HCT116 (cell line): ENCODE measurements around the gene INPP5B. TPM values are rescaled to one million over a fixed set of nuclear protein-coding genes. Genes with fewer than 3 reads are reported as not detected.

Experiments used
- ATAC-seq: fragments of 200-7000 bp; cut with Tn5 transposase; 2 replicates; pipeline ENCODE4 v1.9.1; 2020; ENCODE audit warnings: mild to moderate bottlenecking, moderate library complexity
- BruUV-seq: library from RNA; stranded (reverse); fragments of 400-500 nt; replicated peaks from 2 replicates; lab custom pipeline; 2021; lab: Mats Ljungman, UMichigan
- CTCF ChIA-PET: fragments of 300-600 bp; sonication (Branson Sonifier 250); formaldehyde crosslinking; loops from one replicate; lab custom pipeline; 2021; ENCODE audit warnings: antibody characterized with exemption; lab: Charles Lee
- POLR2A ChIA-PET: fragments of 300-600, 350-600 bp; sonication (Branson Sonifier 250); formaldehyde crosslinking; loops from one replicate; lab custom pipeline; 2021; ENCODE audit warnings: antibody characterized with exemption; lab: Charles Lee
- RAD21 ChIA-PET, 2 experiments: fragments of 300-600 bp; sonication (Branson Sonifier 250); formaldehyde crosslinking; loops; one replicate each; lab custom pipeline; 2023; ENCODE audit warnings: low total read pairs in 2 of 2; ENCODE audit not compliant: uncharacterized antibody in 2 of 2, unreplicated experiment in 2 of 2, low non-redundant PET in 1 of 2; lab: Charles Lee
- DNase-seq: peaks from one replicate; pipeline ENCODE4 v3.0.0-alpha.2; 2010; ENCODE audit warnings: low read depth, low spot score
- H2AFZ ChIP-seq: fragments of 200-600 bp; shearing (Covaris generic), sonication (generic); 2 replicates; pipeline ENCODE4 v1.6.1; 2017; ENCODE audit warnings: low read depth, mixed run types, mixed read lengths, antibody characterized with exemption, low read length; ENCODE audit not compliant: poor library complexity, severe bottlenecking
- H3K27ac ChIP-seq: 2 replicates; pipeline ENCODE4 v1.5.1; 2012; ENCODE audit warnings: low read depth, low read length
- H3K27me3 ChIP-seq: fragments of 200-600 bp; sonication (generic); 2 replicates; pipeline ENCODE4 v1.6.1; 2016; ENCODE audit warnings: mixed run types, low read length, mixed read lengths; ENCODE audit not compliant: insufficient read depth
- H3K36me3 ChIP-seq, 2 experiments: fragments of 200-500 bp in 1 of 2; fragments of 200-600 bp in 1 of 2; sonication (Bioruptor generic) in 1 of 2; sonication (generic) in 1 of 2; 2 replicates each; pipeline versions ENCODE4 v1.5.1 to v1.6.1; 2014 to 2016; ENCODE audit warnings: low read length in 2 of 2, inconsistent platforms in 1 of 2, mixed read lengths in 1 of 2, mixed run types in 1 of 2; ENCODE audit not compliant: insufficient read depth in 2 of 2, control insufficient read depth in 1 of 2
- H3K4me1 ChIP-seq, 2 experiments: fragments of 200-600 bp in 1 of 2; sonication (generic) in 1 of 2; 2 replicates each; pipeline versions ENCODE4 v1.5.1 to v1.6.1; 2012 to 2017; ENCODE audit warnings: low read length in 2 of 2, inconsistent platforms in 1 of 2, mild to moderate bottlenecking in 1 of 2, mixed read lengths in 1 of 2, mixed run types in 1 of 2, moderate library complexity in 1 of 2; ENCODE audit not compliant: insufficient read depth in 2 of 2, control insufficient read depth in 1 of 2
- H3K4me2 ChIP-seq: fragments of 200-600 bp; sonication (generic); 2 replicates; pipeline ENCODE4 v1.6.1; 2017; ENCODE audit warnings: mixed run types, low read length, mixed read lengths
- H3K4me3 ChIP-seq, 2 experiments: fragments of 200-600 bp in 1 of 2; sonication (generic) in 1 of 2; replicated peaks in 1 of 2; 2 replicates each; pipeline ENCODE4 v1.5.1; 2011 to 2016; ENCODE audit warnings: low read length in 2 of 2, control low read depth in 1 of 2, low read depth in 1 of 2, mild to moderate bottlenecking in 1 of 2, mixed read lengths in 1 of 2, mixed run types in 1 of 2
- H3K79me2 ChIP-seq: fragments of 200-600 bp; sonication (generic); 2 replicates; pipeline ENCODE4 v1.6.1; 2017; ENCODE audit warnings: mild to moderate bottlenecking, mixed run types, low read length, moderate library complexity, mixed read lengths; ENCODE audit not compliant: insufficient read depth
- H3K9ac ChIP-seq: fragments of 200-600 bp; sonication (generic); 2 replicates; pipeline ENCODE4 v1.6.1; 2016; ENCODE audit warnings: low read length, mixed read lengths
- H3K9me2 ChIP-seq: fragments of 200-600 bp; sonication (generic), shearing (Covaris generic); 2 replicates; pipeline ENCODE4 v1.6.1; 2017; ENCODE audit warnings: mixed run types, mild to moderate bottlenecking, moderate library complexity; ENCODE audit not compliant: insufficient read depth
- H3K9me3 ChIP-seq, 2 experiments: fragments of 200-500 bp in 1 of 2; fragments of 200-600 bp in 1 of 2; sonication (Bioruptor generic) in 1 of 2; sonication (generic) in 1 of 2; 2 replicates each; pipeline ENCODE4 v1.6.1; 2014 to 2017; ENCODE audit warnings: low read length in 2 of 2, mixed read lengths in 2 of 2, inconsistent platforms in 1 of 2, low read depth in 1 of 2, mild to moderate bottlenecking in 1 of 2, mixed run types in 1 of 2, moderate library complexity in 1 of 2; ENCODE audit not compliant: control insufficient read depth in 1 of 2, insufficient read depth in 1 of 2
- H4K20me1 ChIP-seq: fragments of 200-600 bp; sonication (generic), shearing (Covaris generic); 2 replicates; pipeline ENCODE4 v1.6.1; 2017; ENCODE audit warnings: mixed run types, mild to moderate bottlenecking, moderate library complexity; ENCODE audit not compliant: insufficient read depth
- ATF3 ChIP-seq: IDR thresholded peaks from 2 replicates; pipeline ENCODE4 v1.6.1; 2012
- CBX3 ChIP-seq: IDR thresholded peaks from 2 replicates; pipeline ENCODE4 v1.6.1; 2012; ENCODE audit warnings: low read depth
- CEBPB ChIP-seq: IDR thresholded peaks from 2 replicates; pipeline ENCODE4 v1.6.1; 2012; ENCODE audit warnings: low read depth
- CTCF ChIP-seq, 3 experiments: fragments of 200-600 bp in 1 of 3; sonication (generic) in 1 of 3; IDR thresholded peaks in 2 of 3; conservative IDR thresholded peaks in 1 of 3; 2 replicates each; pipeline ENCODE4 v1.5.1; 2012 to 2017; ENCODE audit warnings: low read depth in 2 of 3, low read length in 2 of 3, antibody characterized with exemption in 1 of 3, borderline replicate concordance in 1 of 3, control low read depth in 1 of 3, mild to moderate bottlenecking in 1 of 3, mixed read lengths in 1 of 3, mixed run types in 1 of 3, moderate library complexity in 1 of 3; ENCODE audit not compliant: insufficient read depth in 1 of 3
- EGR1 ChIP-seq: IDR thresholded peaks from 2 replicates; pipeline ENCODE4 v1.6.1; 2012; ENCODE audit warnings: low read depth
- ELF1 ChIP-seq: IDR thresholded peaks from 2 replicates; pipeline ENCODE4 v1.6.1; 2012; ENCODE audit warnings: low read depth, borderline replicate concordance
- EZH2phosphoT487 ChIP-seq: fragments of 200-600 bp; IDR thresholded peaks from 2 replicates; pipeline ENCODE4 v1.6.1; 2018; ENCODE audit warnings: antibody characterized with exemption, borderline replicate concordance
- FOSL1 ChIP-seq: IDR thresholded peaks from 2 replicates; pipeline ENCODE4 v1.6.1; 2012; ENCODE audit warnings: low read depth
- JUND ChIP-seq: IDR thresholded peaks from 2 replicates; pipeline ENCODE4 v1.6.1; 2012
- POLR2A ChIP-seq: IDR thresholded peaks from 2 replicates; pipeline ENCODE4 v1.7.0; 2011; ENCODE audit warnings: borderline replicate concordance; ENCODE audit not compliant: insufficient read depth, insufficient read length; ENCODE audit errors: extremely low read depth
- POLR2AphosphoS5 ChIP-seq: IDR thresholded peaks from 2 replicates; pipeline ENCODE4 v1.6.1; 2011; ENCODE audit warnings: mild to moderate bottlenecking, low read depth, low read length, moderate library complexity
- RAD21 ChIP-seq: IDR thresholded peaks from 2 replicates; pipeline ENCODE4 v1.6.1; 2012; ENCODE audit warnings: low read depth, mild to moderate bottlenecking
- SIN3A ChIP-seq: IDR thresholded peaks from 2 replicates; pipeline ENCODE4 v1.6.1; 2012; ENCODE audit warnings: low read depth
- SP1 ChIP-seq: IDR thresholded peaks from 2 replicates; pipeline ENCODE4 v1.6.1; 2012; ENCODE audit warnings: low read depth
- SRF ChIP-seq: IDR thresholded peaks from 2 replicates; pipeline ENCODE4 v1.6.1; 2012; ENCODE audit warnings: low read depth
- TCF7L2 ChIP-seq: IDR thresholded peaks from 2 replicates; pipeline ENCODE4 v1.7.0; 2011; ENCODE audit warnings: borderline replicate concordance, inconsistent platforms; ENCODE audit not compliant: insufficient read depth, insufficient read length; ENCODE audit errors: extremely low read depth
- YY1 ChIP-seq: IDR thresholded peaks from 2 replicates; pipeline ENCODE4 v1.6.1; 2011; ENCODE audit warnings: low read length, low read depth, moderate library complexity, mild to moderate bottlenecking; ENCODE audit not compliant: insufficient replicate concordance; ENCODE audit errors: extremely low read depth
- ZFX ChIP-seq: fragments of 450-650 bp; IDR thresholded peaks from 2 replicates; pipeline ENCODE4 v1.6.1; 2017
- ZNF274 ChIP-seq: fragments of 200-500 bp; sonication (Bioruptor generic); IDR thresholded peaks from 2 replicates; pipeline ENCODE4 v1.6.1; 2014; ENCODE audit warnings: mild to moderate bottlenecking, low read depth, low read length, inconsistent platforms
- intact Hi-C: fragments of 100-400 bp; cut with micrococcal nuclease; formaldehyde crosslinking; loops from 2 replicates; pipeline ENCODE4 v1.10.0; 2022
- total RNA-seq: library from RNA; stranded (reverse); gene quantifications from one replicate; pipeline ENCODE4 v1.2.1, GENCODE V29; 2021; ENCODE audit not compliant: unreplicated experiment
- TF ChIP-seq, protein P1 (sequence below): IDR thresholded peaks from 2 replicates; pipeline ENCODE4 v1.6.1; 2012
- TF ChIP-seq, protein P2 (sequence below): IDR thresholded peaks from 2 replicates; pipeline ENCODE4 v1.6.1; 2012; ENCODE audit warnings: low read depth

Gene INPP5B
- total RNA-seq, 1 experiment from 2014 or later = 20.8 TPM

GRCh38 chr1:37811027-37811655 lies 135.7 kb downstream of the INPP5B start:
- CTCF ChIA-PET = interaction anchor here (0.5 to 1.1 kb wide), 2 partner anchors 65 to 121 kb away, joined by 3 read pairs; a partner anchor contains a TSS
- Histone ChIP-seq H3K9me2 (no peaks in the 10 kb centered on the region), H3K4me1 (peaks cover 16 to 37% of the 10 kb centered on the region in 2 experiments), H3K27me3 (no peaks in the 10 kb centered on the region), H2AFZ (no peak overlapping the region), H3K9ac (no peak overlapping the region), H3K27ac (no peak overlapping the region; the same call in 1 of the 2 replicates), H3K4me2 (no peak overlapping the region), H3K79me2 (peaks cover 39% of the 10 kb centered on the region), H3K9me3 (no peaks in the 10 kb centered on the region), H3K4me3 (no peak overlapping the region), H3K36me3 (peaks cover 9 to 15% of the 10 kb centered on the region in 2 experiments; a peak in 3 of 4 replicates), H4K20me1 (peaks cover 10% of the 10 kb centered on the region; the same call in 1 of the 2 replicates)
- DNase-seq (peak; percentile 73), ATAC-seq (peak; percentile 49)
- POLR2A ChIA-PET = no interaction called here
- intact Hi-C loops = loop anchor here (1.0 to 5.0 kb wide), 2 partner anchors 48 to 166 kb away; partner anchors contain the start of gene MTF1
- BruUV-seq = no TSS peak
- RAD21 ChIA-PET = no interaction called here
- TF ChIP-seq RAD21 = peak; percentile 60
- no peak for TF ChIP-seq SP1
- 0 out of 2 replicates have a peak, but pooled peaks have one; percentile 2 for TF ChIP-seq CEBPB
- no peak for TF ChIP-seq ZFX
- no peak for TF ChIP-seq SRF
- TF ChIP-seq EGR1 = no peak
- no peak for TF ChIP-seq ZNF274
- no peak for TF ChIP-seq POLR2A
- no peak for TF ChIP-seq YY1
- no peak for TF ChIP-seq JUND
- TF ChIP-seq EZH2phosphoT487 = no peak
- no peak for TF ChIP-seq TCF7L2
- TF ChIP-seq, protein P1, sequence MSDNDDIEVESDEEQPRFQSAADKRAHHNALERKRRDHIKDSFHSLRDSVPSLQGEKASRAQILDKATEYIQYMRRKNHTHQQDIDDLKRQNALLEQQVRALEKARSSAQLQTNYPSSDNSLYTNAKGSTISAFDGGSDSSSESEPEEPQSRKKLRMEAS = no peak; the same call in 1 of the 2 replicates
- no peak for TF ChIP-seq ELF1
- TF ChIP-seq POLR2AphosphoS5 = peak; percentile 30; the same call in 1 of the 2 replicates
- TF ChIP-seq, protein P2, sequence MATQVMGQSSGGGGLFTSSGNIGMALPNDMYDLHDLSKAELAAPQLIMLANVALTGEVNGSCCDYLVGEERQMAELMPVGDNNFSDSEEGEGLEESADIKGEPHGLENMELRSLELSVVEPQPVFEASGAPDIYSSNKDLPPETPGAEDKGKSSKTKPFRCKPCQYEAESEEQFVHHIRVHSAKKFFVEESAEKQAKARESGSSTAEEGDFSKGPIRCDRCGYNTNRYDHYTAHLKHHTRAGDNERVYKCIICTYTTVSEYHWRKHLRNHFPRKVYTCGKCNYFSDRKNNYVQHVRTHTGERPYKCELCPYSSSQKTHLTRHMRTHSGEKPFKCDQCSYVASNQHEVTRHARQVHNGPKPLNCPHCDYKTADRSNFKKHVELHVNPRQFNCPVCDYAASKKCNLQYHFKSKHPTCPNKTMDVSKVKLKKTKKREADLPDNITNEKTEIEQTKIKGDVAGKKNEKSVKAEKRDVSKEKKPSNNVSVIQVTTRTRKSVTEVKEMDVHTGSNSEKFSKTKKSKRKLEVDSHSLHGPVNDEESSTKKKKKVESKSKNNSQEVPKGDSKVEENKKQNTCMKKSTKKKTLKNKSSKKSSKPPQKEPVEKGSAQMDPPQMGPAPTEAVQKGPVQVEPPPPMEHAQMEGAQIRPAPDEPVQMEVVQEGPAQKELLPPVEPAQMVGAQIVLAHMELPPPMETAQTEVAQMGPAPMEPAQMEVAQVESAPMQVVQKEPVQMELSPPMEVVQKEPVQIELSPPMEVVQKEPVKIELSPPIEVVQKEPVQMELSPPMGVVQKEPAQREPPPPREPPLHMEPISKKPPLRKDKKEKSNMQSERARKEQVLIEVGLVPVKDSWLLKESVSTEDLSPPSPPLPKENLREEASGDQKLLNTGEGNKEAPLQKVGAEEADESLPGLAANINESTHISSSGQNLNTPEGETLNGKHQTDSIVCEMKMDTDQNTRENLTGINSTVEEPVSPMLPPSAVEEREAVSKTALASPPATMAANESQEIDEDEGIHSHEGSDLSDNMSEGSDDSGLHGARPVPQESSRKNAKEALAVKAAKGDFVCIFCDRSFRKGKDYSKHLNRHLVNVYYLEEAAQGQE = no peak
- TF ChIP-seq FOSL1 = no peak
- peak; percentile 47 to 96 (median 94); a peak in 5 of 6 replicates for TF ChIP-seq CTCF (IDR thresholded peaks at IDR 0.05 in 2 of 3, conservative IDR thresholded peaks at IDR 0.05 in 1 of 3; ENCODE audit: borderline replicate concordance in 1 of 3, insufficient read depth in 1 of 3, low read depth in 2 of 3, low read length in 2 of 3)
- TF ChIP-seq CBX3 = 0 out of 2 replicates have a peak, but pooled peaks have one; percentile 40
- TF ChIP-seq SIN3A = no peak
- TF ChIP-seq ATF3 = no peak
